SK-N-DZ (cell line): ENCODE results near the gene RASAL2.
"Not testable (repeated sequence)": the region's sequence is repeated elsewhere in the genome, so short reads cannot be mapped to it uniquely, and the experiment has no call there.

Experiments
- DNase-seq: peaks from one replicate; pipeline ENCODE4 v3.0.0-alpha.2; 2015; ENCODE audit warnings: low spot score

RASAL2 gene

DNA sequence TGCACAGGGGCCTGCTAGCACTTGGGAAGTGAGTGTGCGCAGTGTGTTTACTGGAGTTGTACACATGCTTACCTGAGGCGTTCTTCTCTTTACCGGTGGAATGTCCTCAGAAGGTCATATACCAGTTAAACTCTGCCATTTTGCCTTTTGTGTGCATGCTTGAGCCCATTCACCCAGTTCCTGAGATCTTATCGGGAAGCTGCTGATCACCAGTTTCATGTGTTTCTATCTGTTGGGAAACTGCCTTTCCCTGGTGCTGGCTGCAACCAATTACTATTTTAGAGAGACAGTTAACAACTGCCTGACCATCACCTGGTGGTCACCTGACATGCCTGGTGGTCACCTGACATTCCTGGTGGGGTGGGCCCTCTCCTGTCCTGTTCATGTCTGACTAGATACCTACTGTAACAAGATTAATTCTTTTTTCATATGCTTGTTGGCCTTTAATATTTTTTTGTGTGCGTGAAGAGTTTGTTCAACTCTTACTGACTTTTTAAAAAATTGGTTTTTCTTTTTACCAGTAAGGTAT is 137.0 kb downstream of the RASAL2 start:
- DNase-seq: no peak

DNA sequence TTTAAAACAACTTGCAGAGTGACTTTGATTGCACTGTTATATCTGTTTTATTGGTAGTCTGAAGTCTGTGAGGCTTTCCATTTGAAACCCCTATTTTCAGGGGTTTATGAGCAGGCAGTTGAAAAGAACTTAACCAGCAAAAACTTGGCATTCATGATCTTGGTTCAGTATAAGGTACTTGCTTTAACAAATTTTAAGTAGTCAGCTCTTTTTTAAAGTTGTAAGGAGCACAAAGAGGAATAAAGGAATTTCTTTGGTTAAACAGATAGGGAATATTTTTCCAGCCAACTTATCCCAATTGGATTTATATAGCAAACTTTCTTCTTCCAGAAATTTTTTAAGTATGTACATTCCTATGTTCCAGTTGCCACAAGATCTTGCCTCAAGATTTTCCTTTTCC is 138.2 kb downstream of the RASAL2 start:
- DNase-seq: no peak

DNA sequence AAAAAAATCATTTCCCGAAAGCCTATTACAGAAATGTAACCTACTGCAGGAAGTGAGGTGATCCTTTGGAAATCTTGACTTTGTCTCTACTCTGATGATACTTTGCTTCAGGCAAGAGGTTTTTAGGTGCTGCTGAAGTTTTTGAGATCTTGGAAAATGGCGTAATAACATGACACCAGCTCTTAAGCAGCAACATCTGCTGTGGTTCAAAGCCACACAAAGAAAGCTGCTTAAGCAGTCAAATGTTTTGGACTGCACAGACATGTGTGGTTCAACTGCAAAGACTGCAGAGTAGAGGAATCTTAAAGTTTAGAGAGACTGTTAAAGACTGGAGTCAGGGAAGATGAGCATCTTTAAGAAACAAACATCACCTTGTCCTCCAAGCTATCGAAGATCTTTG is 139.0 kb downstream of the RASAL2 start:
- no peak for DNase-seq

DNA sequence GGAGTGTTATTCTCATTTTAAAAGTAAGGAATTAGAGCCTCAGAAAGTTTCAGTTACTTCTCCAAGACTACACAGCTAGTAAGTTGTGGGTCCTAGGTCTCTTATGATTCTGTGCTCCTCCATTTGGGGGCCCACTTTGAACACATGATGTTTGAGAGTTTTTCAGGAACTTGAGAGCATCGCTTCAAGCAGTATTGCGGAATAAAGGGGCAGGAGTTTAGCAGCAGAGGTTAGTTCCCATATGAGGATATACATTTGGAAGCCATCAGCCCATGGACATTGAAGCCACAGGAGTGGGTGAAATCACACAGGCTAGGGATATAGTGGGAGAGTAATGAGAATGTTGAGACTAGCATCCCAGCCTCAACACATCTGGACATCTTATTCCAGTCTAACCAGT is 143.2 kb downstream of the RASAL2 start:
- no peak for DNase-seq

DNA sequence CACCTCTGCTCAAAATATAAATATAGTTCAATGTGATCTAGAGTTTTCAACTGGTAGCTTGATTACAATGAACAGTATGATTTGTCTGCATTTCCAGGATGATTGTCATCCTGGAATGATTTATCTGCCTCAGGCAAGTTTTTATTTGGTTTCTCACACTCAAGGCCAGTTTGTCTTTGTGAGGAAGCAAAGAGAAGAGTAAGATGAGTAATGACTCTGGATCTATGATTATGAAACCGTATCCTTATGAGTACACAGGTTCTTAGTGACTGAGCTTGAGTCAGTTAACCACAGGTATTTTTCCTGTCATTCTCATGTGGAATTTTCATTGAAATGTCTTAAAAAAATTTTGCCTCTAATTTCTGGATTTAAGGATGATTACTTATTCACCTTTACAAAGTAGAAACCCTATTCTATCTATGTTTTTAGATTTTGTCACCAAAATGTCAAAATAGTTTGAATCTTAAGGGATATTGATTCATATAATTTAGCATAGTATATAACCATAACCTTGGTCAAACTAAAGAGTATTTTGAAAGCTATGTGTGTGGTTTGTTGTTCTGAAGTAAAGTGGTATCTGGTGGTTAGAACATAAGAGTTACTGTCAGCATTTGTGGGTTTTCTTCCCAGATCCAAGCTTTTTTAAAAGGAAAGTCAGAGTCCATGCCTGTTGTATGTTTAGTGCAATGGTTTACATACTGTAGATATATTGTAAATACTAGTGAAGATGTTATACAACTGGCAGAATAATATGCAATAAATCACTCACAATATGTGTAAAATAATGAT is 145.0 kb downstream of the RASAL2 start:
- DNase-seq: no peak

DNA sequence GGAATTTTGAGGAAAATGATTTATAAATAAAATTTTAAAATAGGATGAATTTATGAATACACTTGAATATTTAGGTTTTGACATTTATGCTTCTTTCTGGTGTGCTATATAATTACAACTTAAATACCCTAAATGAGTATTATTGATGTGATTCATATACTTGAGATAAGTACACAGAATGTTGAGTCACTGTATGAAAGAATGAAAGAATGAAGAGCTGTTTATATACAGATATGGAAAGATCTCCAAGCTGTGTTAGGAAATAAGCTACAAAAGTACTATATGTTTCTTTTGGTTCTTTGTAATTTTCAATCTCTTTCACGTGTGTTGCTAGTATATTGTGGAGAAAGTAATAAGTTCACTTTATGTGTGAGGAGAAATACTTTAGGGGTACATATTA is 147.2 kb downstream of the RASAL2 start:
- DNase-seq: no peak

DNA sequence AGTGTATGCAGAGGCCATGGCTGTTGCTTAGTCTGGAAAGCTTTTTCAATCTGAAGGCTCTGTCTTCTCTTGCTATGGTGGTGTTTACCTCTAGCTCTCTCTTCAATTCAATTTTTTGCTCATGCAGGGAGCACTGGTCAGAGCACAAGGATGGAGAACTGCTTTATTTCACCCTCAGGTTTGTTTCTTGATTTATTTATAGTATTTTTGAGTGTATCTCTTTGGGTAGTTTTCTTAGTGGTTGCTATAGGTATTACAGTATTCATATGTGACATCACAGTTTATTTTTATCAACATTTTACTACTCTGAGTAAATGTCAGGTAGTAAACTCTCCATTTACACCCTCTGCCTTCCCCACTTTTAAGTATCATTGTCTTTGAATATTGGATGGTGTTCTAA is 147.9 kb downstream of the RASAL2 start:
- no peak for DNase-seq

DNA sequence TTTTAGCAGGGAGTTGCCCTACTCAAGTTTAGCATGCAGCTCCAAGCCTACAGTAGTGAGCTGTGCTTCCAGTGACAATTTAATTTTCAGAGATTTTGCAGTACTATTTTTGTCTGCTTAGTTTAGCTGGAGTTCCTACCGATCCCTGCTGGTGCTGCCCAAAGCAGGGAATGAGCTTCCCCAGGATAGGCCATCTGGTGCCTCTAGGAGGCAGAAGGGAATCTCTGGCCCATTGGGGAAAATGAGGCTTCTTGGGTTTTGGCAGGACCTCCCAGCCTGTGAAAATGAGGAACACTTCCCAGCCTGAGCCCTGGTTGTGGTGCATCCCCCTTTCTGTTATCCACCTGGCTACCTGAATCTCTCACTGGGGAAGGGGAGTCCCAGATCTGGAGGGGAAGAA is 149.2 kb downstream of the RASAL2 start:
- no peak for DNase-seq

DNA sequence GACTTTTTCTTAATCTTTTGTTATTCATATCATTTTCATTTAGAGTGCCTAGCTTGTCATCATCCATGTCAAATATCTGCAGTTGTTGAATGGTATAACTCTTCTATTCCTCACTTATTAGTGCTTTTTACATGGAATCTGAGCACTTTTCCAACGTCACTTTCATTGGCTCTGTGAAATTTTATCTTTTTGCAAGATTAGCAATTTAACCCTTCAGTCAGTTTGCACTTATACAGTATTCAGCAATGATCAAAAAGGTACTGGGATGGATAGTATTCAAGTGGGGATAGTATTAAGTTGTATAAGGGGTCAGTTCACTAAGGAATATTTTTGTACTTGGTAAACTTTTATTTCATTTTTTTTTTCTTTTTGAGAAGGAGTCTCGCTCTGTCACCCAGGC is 150.0 kb downstream of the RASAL2 start:
- no peak for DNase-seq

DNA sequence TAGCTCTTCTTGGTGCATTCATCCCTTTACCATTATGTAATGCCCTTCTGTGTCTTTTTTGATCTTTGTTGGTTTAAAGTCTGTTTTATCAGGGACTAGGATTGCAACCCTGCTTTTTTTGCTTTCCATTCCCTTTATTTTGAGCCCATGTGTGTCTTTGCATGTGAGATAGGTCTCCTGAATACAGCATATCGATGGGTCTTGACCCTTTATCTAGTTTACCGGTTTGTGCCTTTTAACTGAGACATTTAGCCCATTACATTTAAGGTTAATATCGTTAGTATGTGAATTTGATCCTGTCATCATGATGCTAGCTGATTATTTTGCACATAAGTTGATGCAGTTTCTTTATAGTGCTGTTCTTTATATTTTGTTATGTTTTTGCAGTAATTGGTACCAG is 154.4 kb downstream of the RASAL2 start:
- DNase-seq: not testable (repeated sequence)

DNA sequence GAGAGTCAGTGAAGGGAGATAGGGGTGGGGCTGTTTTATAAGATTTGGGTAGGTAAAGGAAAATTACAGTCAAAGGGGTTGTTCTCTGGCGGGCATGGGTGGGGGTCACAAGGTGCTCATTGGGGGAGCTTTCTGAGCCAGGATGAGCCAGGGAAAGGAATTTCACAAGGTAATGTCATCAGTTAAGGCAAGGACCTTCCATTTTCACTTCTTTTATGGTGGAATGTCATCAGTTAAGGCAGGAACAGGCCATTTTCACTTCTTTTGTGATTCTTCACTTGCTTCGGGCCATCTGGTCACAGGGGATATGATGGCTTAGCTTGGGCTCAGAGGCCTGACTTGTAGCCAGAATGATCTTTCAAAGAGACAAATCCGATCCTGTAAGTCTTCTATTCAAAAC is 159.7 kb downstream of the RASAL2 start:
- not testable (repeated sequence) for DNase-seq

DNA sequence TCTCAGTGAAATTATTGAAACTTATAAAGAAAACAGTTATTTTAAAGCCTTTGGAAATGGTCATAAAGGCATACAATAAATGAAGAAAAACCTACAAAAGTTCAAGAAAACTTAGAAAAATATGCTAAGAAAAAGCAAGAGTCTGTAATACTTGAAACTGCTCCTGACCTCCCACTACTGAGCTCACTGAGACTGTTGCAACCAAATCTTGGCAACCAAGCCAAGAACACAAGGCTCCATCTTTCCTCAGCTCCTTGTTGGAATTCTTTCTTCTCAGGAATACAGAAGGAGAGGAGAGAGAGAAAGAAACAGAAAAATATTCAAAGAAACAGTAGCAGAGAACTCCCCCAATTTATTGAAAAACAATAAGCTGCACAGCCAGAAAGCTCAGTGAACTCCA is 160.5 kb downstream of the RASAL2 start:
- no peak for DNase-seq

DNA sequence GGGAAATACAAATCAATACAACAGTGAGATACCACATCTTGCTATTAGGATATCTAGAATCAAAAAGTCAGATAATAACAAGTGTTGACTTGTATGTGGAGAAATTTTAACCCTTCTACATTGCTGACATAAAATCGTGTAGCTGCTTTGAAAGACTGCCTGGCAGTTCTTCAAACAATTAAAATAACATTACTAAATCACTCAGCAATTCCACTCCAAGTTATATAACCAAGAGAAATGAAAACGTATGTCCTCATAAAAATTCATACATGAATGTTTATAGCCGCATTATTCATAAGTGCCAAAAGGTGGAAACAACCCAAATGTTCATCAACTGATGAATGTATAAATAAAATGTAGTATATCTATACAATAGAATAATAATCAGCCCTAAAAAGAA is 164.6 kb downstream of the RASAL2 start:
- no peak for DNase-seq

DNA sequence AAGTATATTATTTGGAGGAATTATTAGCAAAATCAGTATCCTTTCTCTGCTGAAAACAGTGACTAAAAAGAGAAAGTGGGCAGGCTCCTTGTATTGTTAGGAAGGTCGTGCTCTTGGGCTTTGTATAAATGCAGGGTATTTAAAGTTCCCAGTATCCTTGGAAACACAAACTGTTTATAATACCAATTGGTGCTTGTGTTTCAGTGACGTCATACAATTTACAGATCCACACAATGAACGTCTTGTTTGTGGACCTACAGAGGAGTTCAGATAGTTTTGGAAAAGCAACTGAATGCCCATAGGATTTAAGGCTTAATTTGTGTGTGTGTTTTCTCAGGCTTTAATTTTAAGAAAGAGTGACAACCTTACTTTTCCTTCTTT is 168.2 kb downstream of the RASAL2 start:
- DNase-seq: no peak

DNA sequence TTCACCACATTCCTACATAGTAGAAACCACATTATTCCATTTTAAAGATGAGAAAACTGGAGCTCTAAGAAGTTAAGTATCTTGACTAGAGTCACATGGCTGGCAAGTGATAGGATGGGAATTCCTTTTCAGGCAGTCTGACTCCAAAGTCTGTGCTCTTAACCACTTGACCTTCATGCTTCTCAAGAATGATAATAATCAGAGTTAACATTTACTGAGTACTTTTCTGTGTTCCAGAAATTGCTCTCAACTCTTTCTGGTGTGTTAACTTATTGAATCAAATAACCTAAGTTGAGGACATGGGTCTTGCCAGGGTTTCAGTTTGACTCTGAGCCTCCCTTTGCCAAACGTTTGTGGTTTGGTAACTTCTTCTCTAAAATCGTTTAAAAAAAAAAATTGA is 169.4 kb downstream of the RASAL2 start:
- no peak for DNase-seq

DNA sequence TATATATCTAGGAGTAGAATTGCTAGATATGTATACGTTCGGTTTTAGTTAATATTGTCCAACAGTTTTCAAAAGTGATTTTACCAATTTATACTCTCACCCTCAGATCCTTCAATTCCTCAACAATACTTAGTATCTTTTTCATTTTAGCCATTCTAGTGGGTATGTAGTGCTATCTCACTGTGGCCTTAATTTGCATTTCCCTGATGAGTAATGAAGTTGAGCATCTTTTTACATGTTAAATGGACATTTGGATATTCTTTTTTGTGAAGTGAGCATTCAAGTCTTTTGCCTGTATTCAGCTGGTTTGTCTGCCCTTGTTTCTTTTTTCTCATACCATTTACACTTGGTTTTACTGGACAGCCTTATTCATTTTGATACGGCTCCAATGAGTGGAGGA is 172.2 kb downstream of the RASAL2 start:
- no peak for DNase-seq

DNA sequence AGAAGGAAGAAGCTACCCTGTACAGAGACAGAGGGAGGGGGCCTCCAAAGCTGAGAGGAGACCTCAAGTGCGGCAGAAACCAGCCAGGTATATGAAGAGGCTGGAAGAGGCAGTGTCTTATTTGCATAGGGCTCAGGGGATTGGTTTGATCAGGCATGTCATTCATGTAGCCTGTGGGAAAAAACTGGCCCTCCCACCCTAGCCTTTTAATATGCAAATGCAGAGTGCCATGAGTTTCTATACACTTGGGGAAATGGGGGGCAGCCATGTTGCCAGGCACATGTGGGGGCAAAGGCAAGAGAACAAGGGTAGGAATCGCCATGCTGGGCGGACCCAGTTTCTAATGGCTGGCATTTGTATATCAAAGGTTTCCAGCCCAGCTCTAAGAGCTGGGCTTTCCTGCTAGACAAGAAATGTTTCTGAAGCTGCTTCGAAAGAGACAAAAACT is 172.7 kb downstream of the RASAL2 start:
- no peak for DNase-seq

DNA sequence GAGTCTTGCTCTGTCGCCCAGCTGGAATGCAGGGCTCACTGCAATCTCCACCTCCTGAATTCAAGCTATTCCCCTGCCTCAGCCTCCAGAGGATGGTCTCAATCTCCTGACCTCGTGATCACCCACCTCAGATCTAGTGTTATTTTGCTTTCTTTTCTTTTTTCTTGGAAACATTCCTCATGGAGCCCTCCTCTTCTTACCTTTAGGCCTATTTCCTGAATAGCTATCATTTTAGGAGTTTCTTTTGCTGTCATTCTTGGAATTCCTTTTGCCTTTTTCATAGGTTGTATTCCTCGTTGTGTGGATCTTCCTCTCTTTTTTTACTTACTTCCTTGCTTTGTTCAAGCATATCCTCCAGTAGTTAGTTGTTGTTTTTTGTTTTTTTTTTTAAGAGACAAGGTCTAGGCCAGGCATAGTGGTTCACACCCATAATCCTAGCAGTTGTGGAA is 173.8 kb downstream of the RASAL2 start:
- no peak for DNase-seq

DNA sequence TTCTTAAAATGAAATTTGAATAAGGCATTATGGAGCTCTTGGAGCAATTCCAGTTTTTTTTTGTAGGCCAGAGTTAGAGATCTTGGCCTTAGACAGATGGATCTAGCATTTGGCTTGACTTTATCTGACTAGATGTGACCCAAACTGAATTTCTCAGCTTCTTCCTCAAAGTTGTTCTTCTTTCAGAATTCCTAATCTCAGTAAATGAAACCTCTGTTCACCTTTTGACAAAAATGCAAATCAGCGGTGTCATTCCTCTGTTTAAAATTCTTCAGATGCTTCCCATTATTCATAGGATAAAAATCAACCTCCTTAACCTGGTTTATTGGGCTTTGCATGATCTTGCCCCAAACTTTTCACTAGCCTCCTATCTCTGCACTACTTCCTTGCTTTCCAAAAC is 177.6 kb downstream of the RASAL2 start:
- DNase-seq: no peak

DNA sequence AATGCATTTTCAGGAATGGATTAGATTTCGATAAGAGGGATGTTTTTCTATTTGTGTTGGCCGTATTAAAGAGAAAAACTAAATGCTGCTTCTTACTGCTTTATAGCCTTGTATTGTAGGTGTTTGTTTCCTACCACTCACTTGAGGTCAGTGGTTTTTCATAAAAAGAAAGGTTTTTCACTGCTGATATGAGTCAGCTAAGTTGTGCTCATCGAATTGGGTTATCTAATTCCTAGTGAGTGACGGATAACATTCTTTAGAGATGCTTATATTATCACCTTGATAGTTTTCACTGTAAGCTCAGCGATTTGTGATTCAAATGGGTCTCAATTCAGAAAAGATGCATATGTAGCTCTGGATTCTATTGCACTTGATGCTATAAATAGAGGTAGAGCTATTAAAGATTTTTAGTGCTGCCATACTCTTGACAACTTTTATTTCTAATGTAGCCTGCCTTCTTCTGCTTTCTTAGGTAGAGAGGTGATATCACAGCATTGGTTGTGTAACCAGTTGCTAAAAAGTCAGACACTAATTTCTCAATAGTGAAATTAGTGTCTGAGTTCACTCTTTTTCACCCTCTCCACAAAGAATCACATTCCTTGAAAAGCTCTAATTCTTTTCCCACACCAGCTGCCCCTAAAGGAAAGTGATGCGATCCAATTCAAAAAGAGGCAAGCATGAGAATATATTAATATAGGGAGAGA is 180.0 kb downstream of the RASAL2 start:
- no peak for DNase-seq

DNA sequence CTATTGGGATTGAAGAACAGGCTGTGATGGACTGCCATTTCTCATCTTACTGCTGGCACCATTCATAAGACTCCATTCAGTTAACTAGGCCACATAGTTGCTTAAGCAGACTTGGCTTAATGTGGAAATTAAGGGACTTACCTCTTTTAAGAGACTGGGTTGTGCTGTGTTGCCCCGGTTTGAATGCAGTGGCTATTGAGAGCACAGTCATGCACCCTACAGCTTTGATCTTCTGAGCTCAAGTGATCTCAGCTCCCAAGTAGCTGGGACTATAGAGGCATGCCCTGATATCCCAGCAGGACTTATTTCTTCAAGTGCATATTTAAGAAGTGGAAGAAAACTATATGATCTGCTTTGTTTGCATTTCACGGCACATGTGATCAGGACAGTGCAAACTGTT is 181.1 kb downstream of the RASAL2 start:
- DNase-seq: no peak

DNA sequence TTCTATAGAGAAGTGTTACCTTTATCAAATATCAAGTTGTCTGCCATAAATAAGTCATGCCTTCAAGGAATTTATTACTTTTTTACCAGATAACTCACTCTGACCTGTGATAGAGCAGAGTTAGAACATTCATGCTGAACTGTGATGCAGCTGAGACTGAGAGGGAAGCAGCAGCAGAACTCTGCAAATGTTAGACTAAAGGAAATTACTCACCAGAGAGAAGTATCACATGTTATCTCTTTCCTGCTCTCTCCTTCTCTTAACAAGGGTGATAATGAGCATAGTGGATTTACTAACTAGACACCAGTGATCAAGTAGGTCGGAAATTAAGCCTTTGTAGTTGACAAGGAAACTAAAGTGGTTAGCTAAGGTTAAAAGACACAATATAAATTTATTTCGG is 181.6 kb downstream of the RASAL2 start:
- DNase-seq: no peak
